Mesodermal cell (in vitro differentiated cells): ENCODE results near the gene TMEM247.

Source experiments
- H3K27ac ChIP-seq: 2 replicates; pipeline ENCODE4 v1.7.0; 2013; ENCODE audit warnings: mild to moderate bottlenecking, low read depth, low read length, moderate library complexity; ENCODE audit not compliant: severe bottlenecking
- H3K36me3 ChIP-seq: 2 replicates; pipeline ENCODE4 v1.7.1; 2013; ENCODE audit warnings: mild to moderate bottlenecking, low read length, moderate library complexity; ENCODE audit not compliant: control insufficient read depth, insufficient read depth
- H3K4me1 ChIP-seq: one replicate; pipeline ENCODE4 v1.7.1; 2013; ENCODE audit warnings: mild to moderate bottlenecking, low read length; ENCODE audit not compliant: insufficient read depth, control insufficient read depth, poor library complexity, severe bottlenecking
- H3K4me3 ChIP-seq: 2 replicates; pipeline ENCODE4 v1.7.0; 2013; ENCODE audit warnings: low read length, control low read depth, mild to moderate bottlenecking; ENCODE audit not compliant: insufficient read depth, poor library complexity, severe bottlenecking; ENCODE audit errors: extremely low read depth
- H3K9me3 ChIP-seq: 2 replicates; pipeline ENCODE4 v1.7.1; 2013; ENCODE audit warnings: mild to moderate bottlenecking, low read length, moderate library complexity; ENCODE audit not compliant: control insufficient read depth
- WGBS, 2 experiments: methylation state at CpG; one replicate each; pipeline ENCODE4 v1.1.5; 2013; ENCODE audit warnings: missing lambda C conversion rate in 2 of 2; ENCODE audit not compliant: insufficient coverage in 2 of 2; 5-methylcytosine and 5-hydroxymethylcytosine counted together

TMEM247 gene

GRCh38 chr2:46458763-46459500, 20.4 kb upstream of the TMEM247 start:
- Histone ChIP-seq H3K9me3 (no peaks in the 10 kb centered on the region), H3K4me3 (no peak overlapping the region), H3K4me1 (peaks cover 6% of the 10 kb centered on the region), H3K27ac (no peak overlapping the region), H3K36me3 (no peaks in the 10 kb centered on the region)
- 86 to 90% methylated on average over 7 of the region's 9 CpGs for WGBS, 2 experiments

GRCh38 chr2:46459694-46460093, 19.7 kb upstream of the TMEM247 start:
- no peaks in the 10 kb centered on the region for H3K36me3 ChIP-seq
- no peak overlapping the region for H3K4me3 ChIP-seq
- H3K9me3 ChIP-seq: no peaks in the 10 kb centered on the region
- H3K4me1 ChIP-seq: peaks cover 6% of the 10 kb centered on the region
- WGBS, 2 experiments: 88 to 90% methylated on average over 5 of the region's 5 CpGs
- no peak overlapping the region for H3K27ac ChIP-seq

- H3K4me3 ChIP-seq: no peak overlapping the region
- H3K36me3 ChIP-seq: no peaks in the 10 kb centered on the region
- no peaks in the 10 kb centered on the region for H3K9me3 ChIP-seq
- 90 to 94% methylated on average over 11 to 16 of the region's 16 CpGs for WGBS, 2 experiments
- peaks cover 6% of the 10 kb centered on the region for H3K4me1 ChIP-seq
- H3K27ac ChIP-seq: no peak overlapping the region
These were observed 19.0 kb upstream of the TMEM247 start for GRCh38 chr2:46460241-46460921.

GRCh38 chr2:46461011-46461674, 18.2 kb upstream of the TMEM247 start:
- Histone ChIP-seq H3K4me3 (no peak overlapping the region), H3K36me3 (no peaks in the 10 kb centered on the region), H3K27ac (no peak overlapping the region), H3K9me3 (no peaks in the 10 kb centered on the region), H3K4me1 (peaks cover 6% of the 10 kb centered on the region)
- 51 to 53% methylated on average over 8 of the region's 8 CpGs for WGBS, 2 experiments

- H3K36me3 ChIP-seq: no peaks in the 10 kb centered on the region
- WGBS, 2 experiments: 35 to 37% methylated on average over 4 to 5 of the region's 7 CpGs
These were observed 17.6 kb upstream of the TMEM247 start for GRCh38 chr2:46461709-46462171.

GRCh38 chr2:46462936-46463335, 16.4 kb upstream of the TMEM247 start:
- 83 to 94% methylated on average over 3 of the region's 3 CpGs for WGBS, 2 experiments
- Histone ChIP-seq H3K9me3 (no peaks in the 10 kb centered on the region), H3K36me3 (no peaks in the 10 kb centered on the region), H3K4me3 (no peak overlapping the region), H3K4me1 (peaks cover 6% of the 10 kb centered on the region), H3K27ac (no peak overlapping the region)

More at GRCh38 chr2:46461709-46462171, 17.6 kb upstream of the TMEM247 start:
- H3K4me1 ChIP-seq: peaks cover 6% of the 10 kb centered on the region
- H3K4me3 ChIP-seq: no peak overlapping the region
- no peaks in the 10 kb centered on the region for H3K9me3 ChIP-seq
- no peak overlapping the region for H3K27ac ChIP-seq

- WGBS, 2 experiments: 95 to 100% methylated on average over 6 of the region's 6 CpGs
- peaks cover 4% of the 10 kb centered on the region for H3K4me1 ChIP-seq
- H3K4me3 ChIP-seq: no peak overlapping the region
- H3K9me3 ChIP-seq: no peaks in the 10 kb centered on the region
- H3K36me3 ChIP-seq: no peaks in the 10 kb centered on the region
- H3K27ac ChIP-seq: no peak overlapping the region
These were observed 10.2 kb upstream of the TMEM247 start for GRCh38 chr2:46469116-46469515.

GRCh38 chr2:46469700-46470099, 9.7 kb upstream of the TMEM247 start:
- H3K4me3 ChIP-seq: no peak overlapping the region
- H3K27ac ChIP-seq: no peak overlapping the region
- H3K4me1 ChIP-seq: peaks cover 4% of the 10 kb centered on the region
- H3K36me3 ChIP-seq: no peaks in the 10 kb centered on the region
- 89 to 90% methylated on average over 2 of the region's 2 CpGs for WGBS, 2 experiments
- H3K9me3 ChIP-seq: no peaks in the 10 kb centered on the region

GRCh38 chr2:46470114-46470628, 9.2 kb upstream of the TMEM247 start:
- H3K36me3 ChIP-seq: no peaks in the 10 kb centered on the region
- peaks cover 4% of the 10 kb centered on the region for H3K4me1 ChIP-seq
- no peak overlapping the region for H3K27ac ChIP-seq
- WGBS, 2 experiments: 85 to 91% methylated on average over 7 of the region's 7 CpGs
- no peaks in the 10 kb centered on the region for H3K9me3 ChIP-seq
- no peak overlapping the region for H3K4me3 ChIP-seq

GRCh38 chr2:46471019-46471583, 8.3 kb upstream of the TMEM247 start:
- H3K27ac ChIP-seq: no peak overlapping the region
- no peaks in the 10 kb centered on the region for H3K9me3 ChIP-seq
- 91 to 100% methylated on average over 2 to 3 of the region's 5 CpGs for WGBS, 2 experiments
- no peaks in the 10 kb centered on the region for H3K36me3 ChIP-seq
- H3K4me1 ChIP-seq: peaks cover 4% of the 10 kb centered on the region
- H3K4me3 ChIP-seq: no peak overlapping the region
